PFSK-1 (cell line): ENCODE data around the gene CDYL.

Experiments used
- FOXP2 ChIP-seq: optimal IDR thresholded peaks from 2 replicates; pipeline ENCODE3; 2011; ENCODE audit warnings: borderline replicate concordance, control low read depth, inconsistent platforms; ENCODE audit not compliant: insufficient read depth; ENCODE audit errors: extremely low read length, extremely low read depth
- POLR2AphosphoS5 ChIP-seq: IDR thresholded peaks from 2 replicates; pipeline ENCODE4 v1.6.1; 2012; ENCODE audit warnings: low read depth, mild to moderate bottlenecking, control low read depth, low read length, moderate library complexity
- SIN3A ChIP-seq: IDR thresholded peaks from 2 replicates; pipeline ENCODE4 v1.6.1; 2012; ENCODE audit warnings: mild to moderate bottlenecking, low read length, moderate library complexity, borderline replicate concordance; ENCODE audit not compliant: insufficient read depth
- TAF1 ChIP-seq: IDR thresholded peaks from 2 replicates; pipeline ENCODE4 v1.6.1; 2012; ENCODE audit warnings: low read length, control low read depth, borderline replicate concordance; ENCODE audit not compliant: insufficient read depth
- TF ChIP-seq, protein P1 (sequence below), 2 experiments: IDR thresholded peaks; 2 replicates each; pipeline versions ENCODE4 v1.6.1 to v1.8.0; 2011 to 2012; ENCODE audit warnings: low read depth in 2 of 2, low read length in 2 of 2, control low read depth in 1 of 2, inconsistent platforms in 1 of 2, mild to moderate bottlenecking in 1 of 2, moderate library complexity in 1 of 2; ENCODE audit not compliant: insufficient read depth in 1 of 2

Gene CDYL

GRCh38 chr6:4953440-4953839 is 177.2 kb downstream of the CDYL start:
- TF ChIP-seq TAF1 (no peak), SIN3A (no peak), FOXP2 (no peak), POLR2AphosphoS5 (no peak)
- TF ChIP-seq, protein P1, sequence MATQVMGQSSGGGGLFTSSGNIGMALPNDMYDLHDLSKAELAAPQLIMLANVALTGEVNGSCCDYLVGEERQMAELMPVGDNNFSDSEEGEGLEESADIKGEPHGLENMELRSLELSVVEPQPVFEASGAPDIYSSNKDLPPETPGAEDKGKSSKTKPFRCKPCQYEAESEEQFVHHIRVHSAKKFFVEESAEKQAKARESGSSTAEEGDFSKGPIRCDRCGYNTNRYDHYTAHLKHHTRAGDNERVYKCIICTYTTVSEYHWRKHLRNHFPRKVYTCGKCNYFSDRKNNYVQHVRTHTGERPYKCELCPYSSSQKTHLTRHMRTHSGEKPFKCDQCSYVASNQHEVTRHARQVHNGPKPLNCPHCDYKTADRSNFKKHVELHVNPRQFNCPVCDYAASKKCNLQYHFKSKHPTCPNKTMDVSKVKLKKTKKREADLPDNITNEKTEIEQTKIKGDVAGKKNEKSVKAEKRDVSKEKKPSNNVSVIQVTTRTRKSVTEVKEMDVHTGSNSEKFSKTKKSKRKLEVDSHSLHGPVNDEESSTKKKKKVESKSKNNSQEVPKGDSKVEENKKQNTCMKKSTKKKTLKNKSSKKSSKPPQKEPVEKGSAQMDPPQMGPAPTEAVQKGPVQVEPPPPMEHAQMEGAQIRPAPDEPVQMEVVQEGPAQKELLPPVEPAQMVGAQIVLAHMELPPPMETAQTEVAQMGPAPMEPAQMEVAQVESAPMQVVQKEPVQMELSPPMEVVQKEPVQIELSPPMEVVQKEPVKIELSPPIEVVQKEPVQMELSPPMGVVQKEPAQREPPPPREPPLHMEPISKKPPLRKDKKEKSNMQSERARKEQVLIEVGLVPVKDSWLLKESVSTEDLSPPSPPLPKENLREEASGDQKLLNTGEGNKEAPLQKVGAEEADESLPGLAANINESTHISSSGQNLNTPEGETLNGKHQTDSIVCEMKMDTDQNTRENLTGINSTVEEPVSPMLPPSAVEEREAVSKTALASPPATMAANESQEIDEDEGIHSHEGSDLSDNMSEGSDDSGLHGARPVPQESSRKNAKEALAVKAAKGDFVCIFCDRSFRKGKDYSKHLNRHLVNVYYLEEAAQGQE (IDR thresholded peaks at IDR 0.05; ENCODE audit: insufficient read depth in 1 of 2, low read depth in 2 of 2, low read length in 2 of 2): no peak

DNA sequence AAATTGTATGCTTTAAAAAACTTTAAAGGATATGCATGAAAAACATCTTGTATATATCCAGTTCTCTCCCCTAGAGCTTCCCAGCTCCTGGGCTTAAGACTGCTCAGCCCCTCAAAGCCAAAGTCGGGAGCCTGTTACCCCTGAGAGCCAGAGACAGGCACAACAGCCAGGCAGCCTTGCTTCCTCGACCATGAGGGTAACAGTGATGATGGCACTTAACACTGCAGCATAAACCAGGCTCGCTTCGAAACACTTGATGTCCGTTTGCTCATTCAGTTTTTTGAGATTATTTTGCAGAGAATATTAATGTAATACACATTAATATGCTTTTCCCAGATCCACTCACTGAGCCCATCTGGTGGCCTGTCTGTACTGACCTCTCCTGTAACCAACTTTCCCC is 180.4 kb downstream of the CDYL start:
- TF ChIP-seq POLR2AphosphoS5: no peak
- TF ChIP-seq FOXP2: no peak
- TF ChIP-seq, protein P1 (IDR thresholded peaks at IDR 0.05; ENCODE audit: insufficient read depth in 1 of 2, low read depth in 2 of 2, low read length in 2 of 2): no peak
- no peak for TF ChIP-seq TAF1
- TF ChIP-seq SIN3A: no peak

DNA sequence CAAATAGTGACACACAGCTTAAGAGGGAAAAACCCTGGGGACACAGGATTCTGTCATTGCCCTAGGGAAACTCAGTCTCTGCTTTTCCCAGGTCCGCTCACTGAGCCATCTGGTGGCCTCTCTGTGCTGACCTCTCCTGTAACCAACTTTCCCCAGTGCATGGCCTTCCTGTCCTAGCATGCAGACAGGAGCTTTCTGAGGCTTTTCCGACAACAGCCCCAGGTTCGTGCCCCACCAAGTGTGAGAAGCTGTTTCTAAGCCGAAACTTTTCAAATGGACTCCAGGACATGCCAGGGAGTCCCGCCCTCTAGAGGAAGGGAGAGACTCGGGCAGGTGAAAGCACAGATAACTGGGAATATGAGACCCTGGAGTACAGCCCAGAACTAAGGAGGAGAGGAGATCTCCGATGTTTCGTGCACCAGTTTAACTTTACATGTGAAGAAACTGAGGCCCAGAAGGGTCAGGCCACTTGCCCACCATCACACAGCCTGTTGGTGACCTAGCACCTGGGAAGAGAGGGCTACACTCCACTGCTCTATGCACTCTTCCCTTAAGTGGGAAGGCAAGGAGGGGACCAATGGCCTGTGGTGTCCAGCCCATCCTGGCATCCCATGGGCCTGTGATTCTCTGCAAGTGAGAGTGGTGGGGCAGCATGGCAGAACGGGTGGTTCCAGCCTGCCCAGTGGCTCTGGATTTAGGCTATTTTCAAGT is 181.5 kb downstream of the CDYL start:
- TF ChIP-seq TAF1: no peak
- TF ChIP-seq POLR2AphosphoS5: no peak; the same call in 1 of the 2 replicates
- TF ChIP-seq, protein P1 (IDR thresholded peaks at IDR 0.05; ENCODE audit: insufficient read depth in 1 of 2, low read depth in 2 of 2, low read length in 2 of 2): no peak
- TF ChIP-seq SIN3A: no peak

- no peak for TF ChIP-seq SIN3A
- no peak for TF ChIP-seq FOXP2
- TF ChIP-seq, protein P1 (IDR thresholded peaks at IDR 0.05; ENCODE audit: insufficient read depth in 1 of 2, low read depth in 2 of 2, low read length in 2 of 2): no peak
- no peak for TF ChIP-seq TAF1
- no peak for TF ChIP-seq POLR2AphosphoS5
Observed at GRCh38 chr6:4958624-4959023, 182.4 kb downstream of the CDYL start.
